Measurements from ENCODE around the gene POLR3H.

DNA sequence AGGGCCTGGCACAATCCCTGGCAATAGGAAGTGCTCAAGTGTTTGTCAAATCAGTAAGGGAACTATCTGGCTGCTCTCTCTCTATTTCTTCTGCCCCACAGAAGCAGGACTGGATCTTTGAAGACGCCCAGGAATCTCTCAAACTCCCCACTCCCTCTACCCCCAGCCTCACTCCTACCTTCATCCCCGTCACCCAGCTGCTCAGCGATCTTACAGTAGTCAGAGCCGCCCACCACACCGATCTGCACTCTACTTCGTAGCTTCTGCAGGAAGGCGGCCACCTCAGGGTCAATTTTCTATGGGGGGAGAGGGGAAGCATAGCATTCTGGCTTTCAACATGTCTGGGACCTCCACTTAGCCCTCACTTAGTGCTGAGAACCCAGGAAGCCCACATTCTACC lies 41.6 kb upstream of the POLR3H start:
- TF ChIP-seq CTCF (IDR thresholded peaks at IDR 0.05) = no peak
- no peak for TF ChIP-seq EZH2 (IDR thresholded peaks at IDR 0.05)
- no peak for TF ChIP-seq EZH2phosphoT487 (IDR thresholded peaks at IDR 0.05)
